Germinal center (tissue), 1 donor: ENCODE results near the gene MAP4K1.
"Not testable (repeated sequence)": the region's sequence is repeated elsewhere in the genome, so short reads cannot be mapped to it uniquely, and the experiment has no call there.

Source experiments
- DNase-seq: peaks from one replicate; pipeline ENCODE4 v3.0.0; 2012; ENCODE audit warnings: mixed read lengths, low spot score

Gene MAP4K1

DNA sequence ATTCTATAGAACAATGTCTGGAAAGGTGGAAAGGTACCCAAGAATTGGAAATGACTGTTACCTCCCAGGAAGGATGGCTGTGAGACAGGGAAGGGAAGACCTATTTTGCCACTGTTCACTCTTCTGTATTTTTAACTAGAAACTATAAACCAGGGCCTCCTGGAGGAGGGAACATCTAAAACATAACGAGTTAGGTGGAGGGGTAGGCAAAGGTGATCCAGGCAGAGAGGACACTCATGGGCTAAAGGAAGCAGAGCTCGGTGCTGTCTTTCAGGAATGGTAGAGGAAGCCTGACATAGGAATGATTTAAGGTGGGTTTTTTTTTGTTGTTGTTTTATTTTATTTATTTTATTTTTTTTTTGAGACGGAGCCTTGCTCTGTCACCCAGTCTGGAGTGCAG is 7.1 kb upstream of the MAP4K1 start:
- DNase-seq, result no peak

- no peak for DNase-seq
Measured at GRCh38 chr19:38619361-38620174, 1.8 kb upstream of the MAP4K1 start.

DNA sequence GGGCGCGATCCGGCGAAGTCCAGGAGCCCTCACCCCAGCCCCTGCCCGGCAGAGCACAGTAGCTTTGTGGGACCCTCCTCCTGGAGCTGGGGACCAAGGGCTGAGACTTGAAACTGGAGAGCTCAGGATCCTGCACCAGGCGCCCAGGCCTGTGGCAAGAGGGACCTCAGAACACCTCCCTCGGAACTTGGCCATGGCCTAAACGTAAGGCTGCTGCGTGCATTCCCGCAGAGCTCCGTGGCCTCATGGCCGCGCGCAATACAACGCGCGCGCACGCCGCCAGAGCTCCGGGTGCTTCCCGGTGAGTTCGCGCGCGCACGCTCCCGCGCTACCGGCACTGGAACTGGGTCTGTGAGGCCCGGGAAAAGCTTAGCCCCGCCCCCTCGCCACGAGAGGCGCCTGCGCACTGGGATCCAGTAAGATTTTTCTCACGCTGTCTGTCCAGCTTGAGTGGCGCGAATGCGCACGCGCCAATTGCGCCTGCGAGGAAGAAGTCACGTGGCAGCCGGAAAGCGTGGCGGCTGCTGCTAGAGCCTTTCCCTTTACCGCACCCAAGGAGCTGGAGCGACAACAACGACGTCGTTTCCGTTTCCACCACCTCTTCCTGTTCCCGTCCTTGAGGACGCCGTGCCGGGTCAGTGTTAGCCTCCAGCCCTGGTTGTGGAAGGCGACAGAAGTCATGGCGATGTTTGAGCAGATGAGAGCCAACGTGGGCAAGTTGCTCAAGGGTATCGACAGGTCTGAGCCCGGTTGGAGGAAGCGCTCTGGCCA is 1.0 kb upstream of the MAP4K1 start, which contains the start of gene EIF3K:
EIF3K (plus strand) TSS at position 599 of the 771 bp plus-strand sequence; CDS start at position 680, 81 bp downstream.
- DNase-seq, result peak; percentile 95

- peak; percentile 55 for DNase-seq
Measured at GRCh38 chr19:38617283-38617763, 430 bp downstream of the MAP4K1 start.

DNA sequence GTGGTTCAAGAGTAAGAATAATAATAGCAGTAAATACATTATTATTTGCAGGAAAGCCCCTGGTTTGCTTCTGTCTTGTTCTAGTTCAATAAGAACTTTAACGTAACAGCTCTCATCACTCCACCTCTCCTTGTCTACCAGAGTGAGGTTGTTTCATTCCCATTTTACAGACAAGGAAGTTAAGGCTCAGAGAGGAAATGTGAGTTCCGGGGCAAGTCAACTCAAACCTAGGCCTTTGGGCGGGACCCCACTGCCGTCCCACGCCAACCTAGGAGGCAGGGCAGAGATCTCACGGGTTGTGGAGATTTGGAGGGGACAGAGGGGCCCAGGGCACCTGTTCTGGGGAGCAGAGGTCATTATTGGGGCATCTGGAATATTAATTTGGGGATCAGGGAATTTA is 1.5 kb downstream of the MAP4K1 start:
- no peak for DNase-seq

- DNase-seq, result no peak
Measured at GRCh38 chr19:38615007-38615581, 2.7 kb downstream of the MAP4K1 start.

GRCh38 chr19:38614289-38614688 is 3.5 kb downstream of the MAP4K1 start:
- no peak for DNase-seq

DNA sequence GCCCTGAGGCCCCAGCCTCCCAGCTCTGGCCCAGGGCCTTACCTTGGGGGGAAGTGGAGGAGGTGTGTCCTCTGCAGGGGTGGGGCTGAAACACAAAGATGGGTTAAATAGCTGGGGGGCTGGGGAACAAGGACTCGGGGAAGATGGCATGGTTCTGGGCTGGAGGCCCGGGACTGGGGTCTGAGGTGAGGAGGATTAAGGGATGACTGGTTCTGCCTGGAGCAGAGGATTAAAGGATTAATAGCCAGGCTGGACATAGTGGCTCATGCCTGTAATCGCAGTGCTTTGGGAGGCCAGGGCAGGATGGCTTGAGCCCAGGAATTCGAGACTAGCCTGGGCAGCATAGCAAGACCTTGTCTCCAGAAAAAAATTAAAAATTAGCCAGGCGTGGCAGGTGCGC is 11.6 kb downstream of the MAP4K1 start:
- DNase-seq, result no peak

- DNase-seq, result not testable (repeated sequence)
Measured at GRCh38 chr19:38602856-38603255, 14.9 kb downstream of the MAP4K1 start.

DNA sequence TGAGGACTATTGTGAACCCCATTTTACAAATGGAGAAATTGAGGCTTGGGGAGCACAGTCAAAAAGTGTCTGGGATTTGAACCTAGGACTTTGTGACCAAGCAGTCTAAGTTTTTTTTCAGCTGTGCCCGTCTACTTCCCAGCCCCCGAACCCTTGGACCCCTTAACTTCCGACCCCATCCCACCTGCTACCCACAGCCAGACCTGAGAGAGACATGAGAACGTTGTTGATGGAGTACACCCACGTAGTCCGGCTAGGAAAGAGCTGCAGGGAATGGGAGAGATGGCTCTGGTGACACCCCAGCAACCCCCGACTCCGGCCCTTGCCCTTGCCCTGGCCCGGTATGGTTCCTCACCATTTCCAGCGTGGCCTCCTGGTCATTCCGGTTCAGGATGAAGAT is 18.0 kb downstream of the MAP4K1 start:
- no peak for DNase-seq

GRCh38 chr19:38597075-38597474 is 20.7 kb downstream of the MAP4K1 start:
- no peak for DNase-seq

GRCh38 chr19:38596057-38596981 is 21.4 kb downstream of the MAP4K1 start:
- no peak for DNase-seq

DNA sequence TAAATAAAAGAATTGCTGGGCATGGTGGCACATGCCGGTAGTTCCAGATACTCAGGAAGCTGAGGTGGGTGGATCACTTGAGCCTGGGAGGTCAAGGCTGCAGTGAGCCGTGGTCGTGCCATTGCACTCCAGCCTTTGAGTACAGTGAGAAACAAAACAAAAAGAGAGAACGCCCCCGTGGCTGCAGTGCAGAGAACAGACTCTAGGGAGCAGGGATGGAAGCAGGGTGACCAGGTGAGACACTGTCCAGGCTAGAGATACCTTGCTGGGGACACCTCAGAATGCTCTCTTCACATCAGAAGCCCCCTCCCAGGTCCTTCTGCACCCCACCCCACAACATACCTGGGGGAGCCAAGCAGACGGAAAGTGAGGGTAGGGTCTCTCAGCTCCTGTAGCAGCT is 24.8 kb downstream of the MAP4K1 start:
- DNase-seq, result no peak

- no peak for DNase-seq
Measured at GRCh38 chr19:38588041-38588440, 29.7 kb downstream of the MAP4K1 start.

DNA sequence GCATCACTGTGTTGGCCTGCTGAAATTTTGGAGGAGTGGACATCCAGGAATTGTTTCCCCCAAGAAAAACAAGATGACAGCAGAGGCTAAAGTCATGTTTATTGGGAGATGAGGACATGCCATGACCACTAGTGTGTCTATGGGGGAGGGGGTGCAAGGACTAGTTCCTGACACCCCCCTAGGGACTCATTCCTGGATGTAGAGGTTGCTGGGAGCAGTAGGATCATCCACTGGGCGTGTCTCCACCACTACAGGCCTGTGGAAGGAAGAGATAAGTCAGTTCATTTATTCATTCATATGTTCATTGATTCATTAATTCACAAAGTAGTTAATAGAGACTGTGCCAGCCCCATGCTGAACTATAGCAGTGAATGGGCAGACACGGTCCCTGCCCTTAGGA is 30.2 kb downstream of the MAP4K1 start:
- no peak for DNase-seq

DNA sequence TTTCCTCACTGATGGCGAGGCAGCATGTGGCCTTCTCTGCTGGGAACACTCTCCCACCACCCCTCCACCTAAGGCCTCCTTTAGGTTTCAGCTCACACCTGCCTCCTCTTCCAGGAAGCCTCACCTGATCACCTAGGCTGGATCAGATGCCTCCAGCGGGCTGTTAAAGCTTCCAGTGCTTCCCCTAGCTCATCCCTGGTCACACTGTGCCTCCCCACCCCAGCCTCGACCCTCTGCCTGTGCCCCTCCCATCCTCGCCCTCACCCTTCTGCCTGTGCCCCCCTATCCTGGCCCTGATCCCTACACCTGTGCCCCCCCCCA is 33.8 kb downstream of the MAP4K1 start:
- no peak for DNase-seq

DNA sequence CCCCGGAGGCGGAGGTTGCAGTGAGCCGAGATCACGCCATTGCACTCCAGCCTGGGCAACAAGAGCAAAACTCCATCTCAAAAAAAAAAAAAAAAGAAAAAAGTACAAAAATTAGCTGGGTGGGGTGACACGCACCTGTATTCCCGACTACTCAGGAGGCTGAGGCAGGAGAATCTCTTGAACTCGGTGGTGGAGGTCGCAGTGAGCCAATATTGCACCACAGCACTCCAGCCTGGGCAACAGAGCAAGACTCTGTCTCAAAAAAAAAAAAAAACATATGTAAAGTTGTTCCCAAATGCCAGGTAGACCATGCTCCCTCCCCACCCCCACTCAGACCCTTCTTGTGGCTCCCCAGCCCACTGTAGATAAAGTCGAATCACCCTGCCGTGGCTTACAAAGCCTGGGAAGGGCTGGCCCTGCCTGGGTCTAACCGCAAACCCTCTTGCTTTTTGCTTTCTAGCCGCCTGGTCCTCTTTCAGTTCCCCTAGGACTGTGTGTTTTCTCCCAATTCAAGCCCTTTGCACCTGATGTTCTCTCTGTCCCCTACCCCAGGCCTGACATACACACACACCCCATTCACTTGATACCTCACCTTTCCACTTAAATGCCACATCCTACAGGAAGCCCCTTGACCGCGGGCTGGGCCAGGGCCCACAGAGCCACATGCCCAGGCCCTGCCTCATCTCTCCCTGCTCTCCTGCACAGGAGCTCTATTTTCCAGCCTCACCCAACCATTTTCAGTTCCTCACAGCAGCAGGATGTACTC is 34.4 kb downstream of the MAP4K1 start:
- peak; percentile 44 for DNase-seq

DNA sequence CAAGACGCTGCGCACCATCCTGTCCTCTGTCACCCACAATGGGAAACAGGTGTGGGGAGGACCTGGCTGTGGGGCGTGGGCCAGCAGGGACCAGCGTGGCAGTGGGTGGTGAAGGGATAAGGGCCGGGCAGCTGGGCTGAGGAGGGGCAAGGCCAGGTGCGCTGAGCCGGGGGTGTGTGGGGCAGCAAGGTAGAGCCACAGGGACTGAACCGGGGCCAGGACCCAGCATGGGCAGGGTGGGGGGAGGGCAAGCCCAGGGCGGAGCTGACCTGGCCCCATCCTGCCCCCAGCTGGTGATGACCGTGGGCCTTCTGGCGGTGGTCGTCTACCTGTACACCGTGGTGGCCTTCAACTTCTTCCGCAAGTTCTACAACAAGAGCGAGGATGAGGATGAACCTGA is 37.7 kb downstream of the MAP4K1 start:
- no peak for DNase-seq

DNA sequence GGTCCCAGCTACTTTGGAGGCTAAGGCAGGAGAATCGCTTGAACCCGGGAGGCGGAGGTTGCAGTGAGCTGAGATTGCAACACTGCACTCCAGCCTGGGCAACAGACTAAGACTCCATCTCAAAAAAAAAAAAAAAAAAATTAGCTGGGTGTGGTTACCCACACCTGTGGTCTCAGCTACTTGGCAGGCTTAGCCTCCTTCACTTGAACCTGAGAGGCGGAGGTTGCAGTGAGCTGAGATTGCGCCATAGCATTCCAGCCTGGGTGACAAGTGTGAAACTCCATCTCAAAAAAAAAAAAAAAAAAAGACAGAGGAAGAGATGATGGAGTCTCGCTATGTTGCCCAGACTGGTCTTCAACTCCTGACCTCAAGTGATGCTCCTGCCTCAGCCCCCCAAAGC is 38.4 kb downstream of the MAP4K1 start:
- DNase-seq, result not testable (repeated sequence)

DNA sequence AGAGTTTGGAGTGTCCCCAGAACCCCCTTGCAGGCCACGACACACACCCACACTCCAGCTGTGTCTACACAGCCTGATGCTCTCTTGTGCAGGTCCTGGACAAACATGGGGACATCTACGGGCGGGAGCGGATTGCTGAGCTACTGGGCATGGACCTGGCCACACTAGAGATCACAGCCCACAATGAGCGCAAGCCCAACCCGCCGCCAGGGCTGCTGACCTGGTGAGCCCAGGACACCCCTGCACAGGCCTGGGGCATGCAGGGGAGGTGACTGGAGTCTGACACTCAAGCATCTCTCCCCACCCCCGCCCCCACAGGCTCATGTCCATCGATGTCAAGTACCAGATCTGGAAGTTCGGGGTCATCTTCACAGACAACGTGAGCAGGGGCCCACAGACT is 39.9 kb downstream of the MAP4K1 start:
- no peak for DNase-seq

- no peak for DNase-seq
Measured at GRCh38 chr19:38571682-38572081, 46.1 kb downstream of the MAP4K1 start.
